GM23338 (cell line): Measurements from ENCODE around the gene UBXN4. TPM values are rescaled to one million over a fixed set of nuclear protein-coding genes. Genes with fewer than 3 reads are reported as not detected.

Source experiments
- ATAC-seq: fragments of 200-7000 bp; cut with Tn5 transposase; 3 replicates; pipeline ENCODE4 v1.9.1; 2020
- DNase-seq: peaks from one replicate; pipeline ENCODE4 v3.0.0-alpha.2; 2015; ENCODE audit warnings: low spot score
- H2AFZ ChIP-seq: fragments of 200-600 bp; sonication (generic); 2 replicates; pipeline ENCODE4 v1.8.0; 2016; ENCODE audit warnings: antibody characterized with exemption, mild to moderate bottlenecking, moderate library complexity
- H3F3A ChIP-seq: fragments of 200-600 bp; sonication (generic); replicated peaks from 2 replicates; pipeline ENCODE4 v1.8.0; 2017; ENCODE audit warnings: antibody characterized with exemption, mixed run types, low read depth
- H3K27ac ChIP-seq: fragments of 200-600 bp; sonication (generic); 2 replicates; pipeline ENCODE4 v1.6.1; 2016; ENCODE audit warnings: low read depth
- H3K27me3 ChIP-seq: fragments of 200-600 bp; sonication (generic); 2 replicates; pipeline ENCODE4 v1.8.0; 2016; ENCODE audit warnings: mild to moderate bottlenecking, mixed run types, moderate library complexity; ENCODE audit not compliant: insufficient read depth
- H3K36me3 ChIP-seq: fragments of 200-600 bp; sonication (generic); 2 replicates; pipeline ENCODE4 v1.8.0; 2016; ENCODE audit warnings: mild to moderate bottlenecking; ENCODE audit not compliant: insufficient read depth
- H3K4me1 ChIP-seq: fragments of 200-600 bp; sonication (generic); 2 replicates; pipeline ENCODE4 v1.8.0; 2016; ENCODE audit warnings: mild to moderate bottlenecking, moderate library complexity; ENCODE audit not compliant: insufficient read depth
- H3K4me2 ChIP-seq: fragments of 200-600 bp; sonication (generic); 2 replicates; pipeline ENCODE4 v1.7.1; 2017; ENCODE audit warnings: mixed run types
- H3K4me3 ChIP-seq: fragments of 200-600 bp; sonication (generic); 2 replicates; pipeline ENCODE4 v1.6.1; 2016; ENCODE audit warnings: mixed run types
- H3K79me2 ChIP-seq: fragments of 200-600 bp; sonication (generic); replicated peaks from 2 replicates; pipeline ENCODE4 v1.8.0; 2017; ENCODE audit warnings: mild to moderate bottlenecking; ENCODE audit not compliant: insufficient read depth
- H3K9me2 ChIP-seq: fragments of 200-600 bp; sonication (generic); 2 replicates; pipeline ENCODE4 v1.8.0; 2017; ENCODE audit not compliant: insufficient read depth
- H4K20me1 ChIP-seq: fragments of 200-600 bp; sonication (generic); replicated peaks from 2 replicates; pipeline ENCODE4 v1.8.0; 2017; ENCODE audit warnings: mild to moderate bottlenecking; ENCODE audit not compliant: insufficient read depth
- H3K27ac Mint-ChIP-seq: 2 replicates; pipeline ENCODE4 v1.8.0; 2020; ENCODE audit warnings: inconsistent platforms, mild to moderate bottlenecking, moderate library complexity, mixed read lengths
- H3K27me3 Mint-ChIP-seq: 3 replicates; pipeline ENCODE4 v1.8.0; 2022; ENCODE audit warnings: low read depth, mild to moderate bottlenecking, moderate library complexity, mixed read lengths, inconsistent platforms; ENCODE audit not compliant: insufficient read depth, poor library complexity
- H3K36me3 Mint-ChIP-seq: 3 replicates; pipeline ENCODE4 v1.8.0; 2021; ENCODE audit warnings: low read depth, mild to moderate bottlenecking, inconsistent platforms, moderate library complexity, mixed read lengths
- H3K4me1 Mint-ChIP-seq: 3 replicates; pipeline ENCODE4 v1.8.0; 2020; ENCODE audit warnings: mild to moderate bottlenecking, inconsistent platforms, mixed read lengths
- H3K4me3 Mint-ChIP-seq: 3 replicates; pipeline ENCODE4 v1.8.0; 2021; ENCODE audit warnings: moderate library complexity, mild to moderate bottlenecking, inconsistent platforms, mixed read lengths
- H3K9me3 Mint-ChIP-seq: 3 replicates; pipeline ENCODE4 v1.8.0; 2020; ENCODE audit warnings: moderate library complexity, mild to moderate bottlenecking, inconsistent platforms, mixed read lengths
- CTCF ChIP-seq, 2 experiments: fragments of 200-600 bp in 1 of 2; sonication (generic) in 1 of 2; conservative IDR thresholded peaks; 2 replicates each; pipeline versions ENCODE4 v1.5.1 to v1.6.1; 2016 to 2017; ENCODE audit warnings: antibody characterized with exemption in 2 of 2, low read depth in 2 of 2, mild to moderate bottlenecking in 2 of 2, moderate library complexity in 1 of 2
- EZH2 ChIP-seq: fragments of 200-600 bp; sonication (generic); IDR thresholded peaks from one replicate; pipeline ENCODE4 v1.8.0; 2017; ENCODE audit warnings: antibody characterized with exemption, mild to moderate bottlenecking, low read depth; ENCODE audit not compliant: unreplicated experiment
- JUNB ChIP-seq: IDR thresholded peaks from one replicate; pipeline ENCODE4 v1.6.1; 2016; ENCODE audit warnings: antibody characterized with exemption; ENCODE audit not compliant: unreplicated experiment
- NANOG ChIP-seq: IDR thresholded peaks from 2 replicates; pipeline ENCODE4 v1.6.1; 2016; ENCODE audit warnings: antibody characterized with exemption, borderline replicate concordance
- REST ChIP-seq: IDR thresholded peaks from one replicate; pipeline ENCODE4 v1.6.1; 2018; ENCODE audit warnings: antibody characterized with exemption; ENCODE audit not compliant: unreplicated experiment
- STAT1 ChIP-seq: IDR thresholded peaks from one replicate; pipeline ENCODE4 v1.6.1; 2016; ENCODE audit warnings: antibody characterized with exemption; ENCODE audit not compliant: unreplicated experiment
- ZNF462 ChIP-seq: fragments of 250-450 bp; sonication (Bioruptor Pico); IDR thresholded peaks from 2 replicates; pipeline ENCODE4 v1.5.0; 2020; ENCODE audit warnings: mild to moderate bottlenecking, moderate library complexity
- polyA plus RNA-seq: library from polyadenylated mRNA; unstranded; fragments of >200 nt; fragmentation: Nextera tagmentation; extraction: Ambion mirVana; gene quantifications from 2 replicates; pipeline ENCODE4 v1.2.1, GENCODE V29; 2016
- total RNA-seq: library from RNA; depleted of rRNA; stranded (reverse); fragments of >200 nt; shearing (Covaris generic); gene quantifications from 2 replicates; pipeline ENCODE4 v1.2.3, GENCODE V29; 2014
- TF ChIP-seq, protein P1 (sequence below): IDR thresholded peaks from 2 replicates; pipeline ENCODE4 v1.6.1; 2016; ENCODE audit warnings: antibody characterized with exemption

Gene UBXN4
- total and polyA plus RNA-seq, 2 experiments from 2014 or later, result 57.6 to 226 TPM

GRCh38 chr2:135798762-135799161 lies 57.1 kb downstream of the UBXN4 start:
- Histone ChIP-seq H3K36me3 (no peaks in the 10 kb centered on the region), H4K20me1 (no peaks in the 10 kb centered on the region), H3K4me3 (no peak overlapping the region), H3K4me1 (no peaks in the 10 kb centered on the region), H3K27ac (no peak overlapping the region), H3K4me2 (no peak overlapping the region), H3K79me2 (no peaks in the 10 kb centered on the region), H2AFZ (peak overlapping the region; percentile 93; the same call in 1 of the 2 replicates), H3F3A (no peaks in the 10 kb centered on the region), H3K27me3 (no peaks in the 10 kb centered on the region), H3K9me2 (no peaks in the 10 kb centered on the region)
- Mint-ChIP-seq H3K36me3 (peaks cover 20% of the 10 kb centered on the region), H3K27me3 (peaks cover 3% of the 10 kb centered on the region), H3K4me1 (0 out of 3 replicates have a peak, but pooled peaks cover 5% of the 10 kb centered on the region), H3K4me3 (no peak overlapping the region), H3K9me3 (peaks cover 36% of the 10 kb centered on the region), H3K27ac (no peak overlapping the region)
- DNase-seq (peak; percentile 35), ATAC-seq (no peak; the same call in 2 of the 3 replicates)
- TF ChIP-seq CTCF (conservative IDR thresholded peaks at IDR 0.05; ENCODE audit: low read depth in 2 of 2) (peak in 1 of 2 experiments; percentile 26; a peak in 3 of 4 replicates), NANOG (no peak), JUNB (no peak), ZNF462 (CRISPR knock-in tag) (no peak), STAT1 (no peak), EZH2 (no peak), REST (no peak)
- TF ChIP-seq, protein P1, sequence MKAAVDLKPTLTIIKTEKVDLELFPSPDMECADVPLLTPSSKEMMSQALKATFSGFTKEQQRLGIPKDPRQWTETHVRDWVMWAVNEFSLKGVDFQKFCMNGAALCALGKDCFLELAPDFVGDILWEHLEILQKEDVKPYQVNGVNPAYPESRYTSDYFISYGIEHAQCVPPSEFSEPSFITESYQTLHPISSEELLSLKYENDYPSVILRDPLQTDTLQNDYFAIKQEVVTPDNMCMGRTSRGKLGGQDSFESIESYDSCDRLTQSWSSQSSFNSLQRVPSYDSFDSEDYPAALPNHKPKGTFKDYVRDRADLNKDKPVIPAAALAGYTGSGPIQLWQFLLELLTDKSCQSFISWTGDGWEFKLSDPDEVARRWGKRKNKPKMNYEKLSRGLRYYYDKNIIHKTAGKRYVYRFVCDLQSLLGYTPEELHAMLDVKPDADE, result no peak
